Caco-2 (cell line): ENCODE data around the gene TNPO3. TPM values are rescaled to one million over a fixed set of nuclear protein-coding genes. Genes with fewer than 3 reads are reported as not detected.
"Not testable (repeated sequence)": the region's sequence is repeated elsewhere in the genome, so short reads cannot be mapped to it uniquely, and the experiment has no call there.

ENCODE experiments used
- BruUV-seq: library from RNA; stranded (reverse); fragments of 400-500 nt; replicated peaks from 2 replicates; lab custom pipeline; 2021; lab: Mats Ljungman, UMichigan
- CTCF ChIA-PET: fragments of 300-600 bp; sonication (Branson Sonifier 250); formaldehyde crosslinking; loops from one replicate; lab custom pipeline; 2022; ENCODE audit warnings: antibody characterized with exemption; lab: Charles Lee
- POLR2A ChIA-PET: fragments of 300-600 bp; sonication (Branson Sonifier 250); formaldehyde crosslinking; loops from one replicate; lab custom pipeline; 2022; ENCODE audit warnings: antibody characterized with exemption; lab: Charles Lee
- DNase-seq, 2 experiments: peaks; one replicate each; pipeline versions ENCODE4 v3.0.0 to v3.0.0-alpha.2; 2020 to 2022
- H3K27me3 ChIP-seq: replicated peaks from 2 replicates; pipeline ENCODE4 v1.6.0; 2011; ENCODE audit warnings: low read length; ENCODE audit not compliant: control insufficient read depth, insufficient read depth
- H3K36me3 ChIP-seq: 2 replicates; pipeline ENCODE4 v1.5.1; 2011; ENCODE audit warnings: low read length; ENCODE audit not compliant: control insufficient read depth, insufficient read depth
- H3K4me1 ChIP-seq: fragments of 250-450 bp; sonication (Bioruptor Pico); 2 replicates; pipeline ENCODE4 v1.5.1; 2020; ENCODE audit warnings: mild to moderate bottlenecking
- H3K4me3 ChIP-seq: 2 replicates; pipeline ENCODE4 v1.5.1; 2011; ENCODE audit warnings: low read depth, mild to moderate bottlenecking, control low read depth, low read length
- H3K9me3 ChIP-seq: fragments of 250-450 bp; sonication (Bioruptor Pico); 2 replicates; pipeline ENCODE4 v1.5.1; 2020; ENCODE audit warnings: mild to moderate bottlenecking, moderate library complexity
- H3K27ac Mint-ChIP-seq: one replicate; pipeline ENCODE4 v1.8.0; 2022; ENCODE audit warnings: mixed read lengths; ENCODE audit not compliant: unreplicated experiment
- H3K27me3 Mint-ChIP-seq: one replicate; pipeline ENCODE4 v1.8.0; 2022; ENCODE audit warnings: mixed read lengths; ENCODE audit not compliant: insufficient read depth, unreplicated experiment
- H3K36me3 Mint-ChIP-seq: one replicate; pipeline ENCODE4 v1.8.0; 2022; ENCODE audit warnings: mild to moderate bottlenecking, mixed read lengths; ENCODE audit not compliant: insufficient read depth, unreplicated experiment
- H3K4me1 Mint-ChIP-seq: one replicate; pipeline ENCODE4 v1.8.0; 2022; ENCODE audit warnings: low read depth, mixed read lengths; ENCODE audit not compliant: unreplicated experiment
- H3K4me3 Mint-ChIP-seq: one replicate; pipeline ENCODE4 v1.8.0; 2022; ENCODE audit warnings: mild to moderate bottlenecking, moderate library complexity, mixed read lengths; ENCODE audit not compliant: unreplicated experiment
- H3K9me3 Mint-ChIP-seq: one replicate; pipeline ENCODE4 v1.8.0; 2022; ENCODE audit warnings: mixed read lengths; ENCODE audit not compliant: unreplicated experiment
- intact Hi-C: fragments of 100-400 bp; cut with micrococcal nuclease; formaldehyde crosslinking; loops from one replicate; pipeline ENCODE4 v1.10.0; 2022; ENCODE audit not compliant: unreplicated experiment
- total RNA-seq: library from RNA; stranded (reverse); gene quantifications from 2 replicates; pipeline ENCODE4 v1.2.3, GENCODE V29; 2022
- TF ChIP-seq, protein P1 (sequence below), 2 experiments: fragments of 200-600 bp in 1 of 2; IDR thresholded peaks; 1 replicate in 1 of 2; 2 replicates in 1 of 2; pipeline versions ENCODE4 v1.5.1 to v1.8.0; 2011 to 2022; ENCODE audit warnings: antibody characterized with exemption in 1 of 2, control low read depth in 1 of 2, inconsistent platforms in 1 of 2, low read depth in 1 of 2, low read length in 1 of 2, mild to moderate bottlenecking in 1 of 2, moderate library complexity in 1 of 2; ENCODE audit not compliant: insufficient read depth in 1 of 2, severe bottlenecking in 1 of 2, unreplicated experiment in 1 of 2

The TNPO3 gene
- total RNA-seq, 1 experiment from 2014 or later, result 59.8 TPM

DNA sequence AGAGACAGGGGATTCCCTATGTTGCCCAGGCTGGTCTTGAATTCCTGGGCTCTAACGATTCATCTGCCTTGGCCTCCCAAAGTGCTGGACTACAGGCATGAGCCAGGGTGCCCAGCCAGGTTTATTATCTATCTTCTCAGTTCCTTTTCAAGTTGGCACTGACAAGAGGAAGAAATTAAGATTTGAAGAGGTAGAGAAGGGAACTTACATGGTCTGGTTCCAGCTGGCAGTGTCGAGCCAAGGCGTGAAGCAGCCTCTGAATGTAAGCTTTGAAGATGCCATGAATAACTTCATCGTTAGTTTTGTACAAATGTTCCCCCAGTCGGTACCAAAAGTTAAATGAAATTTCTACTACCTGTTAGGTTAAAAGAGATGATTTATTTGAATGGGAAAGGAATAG lies 57.7 kb downstream of the TNPO3 start:
- BruUV-seq, result no TSS peak
- no peaks in the 10 kb centered on the region for H3K27me3 ChIP-seq
- H3K4me1 Mint-ChIP-seq, result no peaks in the 10 kb centered on the region
- H3K9me3 Mint-ChIP-seq, result no peaks in the 10 kb centered on the region
- H3K4me3 Mint-ChIP-seq, result no peak overlapping the region
- ChIA-PET POLR2A (interaction anchor here (0.7 kb wide), 1 partner anchor 74 kb away, joined by 13 read pairs; no protein-coding TSS in a partner anchor), CTCF (no interaction called here)
- H3K36me3 ChIP-seq, result peaks cover 1% of the 10 kb centered on the region; the same call in 1 of the 2 replicates
- H3K27me3 Mint-ChIP-seq, result no peaks in the 10 kb centered on the region
- no peak overlapping the region for H3K27ac Mint-ChIP-seq
- TF ChIP-seq, protein P1, sequence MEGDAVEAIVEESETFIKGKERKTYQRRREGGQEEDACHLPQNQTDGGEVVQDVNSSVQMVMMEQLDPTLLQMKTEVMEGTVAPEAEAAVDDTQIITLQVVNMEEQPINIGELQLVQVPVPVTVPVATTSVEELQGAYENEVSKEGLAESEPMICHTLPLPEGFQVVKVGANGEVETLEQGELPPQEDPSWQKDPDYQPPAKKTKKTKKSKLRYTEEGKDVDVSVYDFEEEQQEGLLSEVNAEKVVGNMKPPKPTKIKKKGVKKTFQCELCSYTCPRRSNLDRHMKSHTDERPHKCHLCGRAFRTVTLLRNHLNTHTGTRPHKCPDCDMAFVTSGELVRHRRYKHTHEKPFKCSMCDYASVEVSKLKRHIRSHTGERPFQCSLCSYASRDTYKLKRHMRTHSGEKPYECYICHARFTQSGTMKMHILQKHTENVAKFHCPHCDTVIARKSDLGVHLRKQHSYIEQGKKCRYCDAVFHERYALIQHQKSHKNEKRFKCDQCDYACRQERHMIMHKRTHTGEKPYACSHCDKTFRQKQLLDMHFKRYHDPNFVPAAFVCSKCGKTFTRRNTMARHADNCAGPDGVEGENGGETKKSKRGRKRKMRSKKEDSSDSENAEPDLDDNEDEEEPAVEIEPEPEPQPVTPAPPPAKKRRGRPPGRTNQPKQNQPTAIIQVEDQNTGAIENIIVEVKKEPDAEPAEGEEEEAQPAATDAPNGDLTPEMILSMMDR (IDR thresholded peaks at IDR 0.05; ENCODE audit: insufficient read depth in 1 of 2, low read depth in 1 of 2, low read length in 1 of 2, severe bottlenecking in 1 of 2, unreplicated experiment in 1 of 2), result no peak
- no peak for DNase-seq
- H3K4me1 ChIP-seq, result no peaks in the 10 kb centered on the region
- H3K9me3 ChIP-seq, result no peaks in the 10 kb centered on the region
- H3K4me3 ChIP-seq, result no peak overlapping the region
- intact Hi-C loops, result no loop called here
- peaks cover 44% of the 10 kb centered on the region for H3K36me3 Mint-ChIP-seq

DNA sequence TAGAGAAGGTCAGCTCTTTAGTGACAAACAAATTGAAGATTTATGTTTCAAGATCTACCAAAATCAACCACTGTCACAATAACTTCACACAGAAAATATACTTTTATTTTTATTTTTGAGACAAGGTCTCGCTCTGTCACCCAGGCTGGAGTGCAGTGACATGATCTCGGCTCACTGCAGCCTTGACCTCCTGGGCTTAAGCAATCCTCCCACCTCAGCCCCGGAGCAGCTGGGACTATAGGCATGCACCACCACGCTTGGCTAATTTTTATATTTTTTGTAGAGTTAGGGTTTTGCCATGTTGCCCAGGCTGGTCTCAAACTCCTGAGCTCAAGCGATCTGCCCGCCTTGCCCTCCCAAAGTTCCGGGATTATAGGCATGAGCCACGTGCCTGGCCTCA lies 60.4 kb downstream of the TNPO3 start:
- CTCF ChIA-PET, intact Hi-C loops, BruUV-seq, H3K4me3 ChIP-seq, POLR2A ChIA-PET, H3K4me1 Mint-ChIP-seq, H3K4me1 ChIP-seq, H3K36me3 ChIP-seq, H3K27me3 Mint-ChIP-seq, H3K27me3 ChIP-seq, DNase-seq, H3K9me3 ChIP-seq, H3K9me3 Mint-ChIP-seq, H3K4me3 Mint-ChIP-seq, H3K27ac Mint-ChIP-seq: not testable (repeated sequence)
- peaks cover 41% of the 10 kb centered on the region for H3K36me3 Mint-ChIP-seq

DNA sequence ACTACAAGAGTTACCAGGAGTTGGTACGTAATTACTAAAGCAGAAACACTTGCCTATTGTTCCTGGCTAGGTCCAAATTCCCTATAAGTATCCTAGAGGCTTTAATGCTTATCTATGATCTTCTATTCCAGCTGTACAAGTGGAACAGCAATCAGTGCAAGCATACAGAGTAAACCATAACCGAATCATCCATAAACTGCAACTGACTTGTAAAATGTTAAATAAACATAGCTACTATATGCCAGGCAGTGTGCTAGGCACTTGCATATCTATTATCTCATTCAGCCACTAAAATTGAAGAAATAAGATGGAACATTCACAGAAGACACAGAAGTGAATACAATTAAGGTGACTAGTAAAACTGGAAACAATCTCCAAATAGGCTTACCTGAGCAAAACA lies 61.5 kb downstream of the TNPO3 start:
- Mint-ChIP-seq H3K9me3 (no peaks in the 10 kb centered on the region), H3K27ac (no peak overlapping the region), H3K4me1 (no peaks in the 10 kb centered on the region), H3K36me3 (peaks cover 36% of the 10 kb centered on the region), H3K27me3 (no peaks in the 10 kb centered on the region), H3K4me3 (no peak overlapping the region)
- BruUV-seq, result no TSS peak
- TF ChIP-seq, protein P1 (IDR thresholded peaks at IDR 0.05; ENCODE audit: insufficient read depth in 1 of 2, low read depth in 1 of 2, low read length in 1 of 2, severe bottlenecking in 1 of 2, unreplicated experiment in 1 of 2), result no peak
- H3K9me3 ChIP-seq, result no peaks in the 10 kb centered on the region
- H3K4me3 ChIP-seq, result no peak overlapping the region
- intact Hi-C loops, result no loop called here
- CTCF ChIA-PET, result no interaction called here
- H3K27me3 ChIP-seq, result no peaks in the 10 kb centered on the region
- no peaks in the 10 kb centered on the region for H3K36me3 ChIP-seq
- DNase-seq, result no peak
- POLR2A ChIA-PET, result no interaction called here
- H3K4me1 ChIP-seq, result no peaks in the 10 kb centered on the region

DNA sequence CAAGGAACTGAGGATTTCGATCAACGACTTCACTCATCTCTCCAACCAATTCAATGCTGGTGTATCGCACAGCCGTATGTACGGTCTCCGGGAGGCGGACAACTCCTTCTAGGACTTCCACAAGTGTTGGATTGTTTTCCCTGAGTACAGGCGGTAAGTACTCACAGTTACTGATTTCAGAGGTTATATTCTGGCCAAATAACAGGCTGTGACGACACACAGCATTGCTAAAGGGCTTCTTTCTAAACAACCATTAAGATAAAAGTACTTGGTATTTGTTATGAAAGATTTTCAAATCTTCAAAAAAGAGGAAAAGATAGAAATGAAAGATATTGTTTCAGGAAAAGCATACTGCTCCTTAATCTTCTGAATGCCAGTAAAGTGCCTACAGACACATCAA lies 65.0 kb downstream of the TNPO3 start:
- Mint-ChIP-seq H3K4me1 (no peaks in the 10 kb centered on the region), H3K9me3 (no peaks in the 10 kb centered on the region), H3K27ac (no peak overlapping the region), H3K4me3 (no peak overlapping the region), H3K27me3 (no peaks in the 10 kb centered on the region), H3K36me3 (peaks cover 48% of the 10 kb centered on the region)
- H3K36me3 ChIP-seq, result 0 out of 2 replicates have a peak, but pooled peaks cover 1% of the 10 kb centered on the region
- DNase-seq, result no peak
- no peak overlapping the region for H3K4me3 ChIP-seq
- no peaks in the 10 kb centered on the region for H3K9me3 ChIP-seq
- no peaks in the 10 kb centered on the region for H3K27me3 ChIP-seq
- TF ChIP-seq, protein P1 (IDR thresholded peaks at IDR 0.05; ENCODE audit: insufficient read depth in 1 of 2, low read depth in 1 of 2, low read length in 1 of 2, severe bottlenecking in 1 of 2, unreplicated experiment in 1 of 2), result no peak
- intact Hi-C loops, result no loop called here
- ChIA-PET POLR2A (no interaction called here), CTCF (no interaction called here)
- BruUV-seq, result no TSS peak
- H3K4me1 ChIP-seq, result no peaks in the 10 kb centered on the region
